Mucosa of stomach (tissue), 1 donor: ENCODE data around the gene CCER1.

ENCODE experiments used
- H3K27me3 ChIP-seq: one replicate; pipeline ENCODE4 v1.7.0; 2013; ENCODE audit warnings: mild to moderate bottlenecking, low read length; ENCODE audit not compliant: control insufficient read depth, insufficient read depth
- H3K36me3 ChIP-seq: one replicate; pipeline ENCODE4 v1.7.0; 2013; ENCODE audit warnings: low read length; ENCODE audit not compliant: control insufficient read depth, insufficient read depth
- H3K4me1 ChIP-seq: one replicate; pipeline ENCODE4 v1.7.0; 2013; ENCODE audit warnings: mild to moderate bottlenecking, low read length; ENCODE audit not compliant: control insufficient read depth, insufficient read depth
- H3K4me3 ChIP-seq: one replicate; pipeline ENCODE4 v1.7.0; 2013; ENCODE audit warnings: low read length
- H3K9ac ChIP-seq: one replicate; pipeline ENCODE4 v1.7.0; 2013; ENCODE audit warnings: mild to moderate bottlenecking, low read length, moderate library complexity
- H3K9me3 ChIP-seq: one replicate; pipeline ENCODE4 v1.7.0; 2013; ENCODE audit warnings: mild to moderate bottlenecking, low read length, moderate library complexity; ENCODE audit not compliant: control insufficient read depth
- donor health status: Pancreatic carcinoma.

Gene CCER1

GRCh38 chr12:90910958-90911357, 44.0 kb downstream of the CCER1 start:
- Histone ChIP-seq H3K4me3 (no peak overlapping the region), H3K27me3 (no peaks in the 10 kb centered on the region), H3K36me3 (no peaks in the 10 kb centered on the region), H3K9me3 (no peaks in the 10 kb centered on the region), H3K9ac (no peak overlapping the region), H3K4me1 (peaks cover under 1% of the 10 kb centered on the region)

- Histone ChIP-seq H3K27me3 (no peaks in the 10 kb centered on the region), H3K9me3 (no peaks in the 10 kb centered on the region), H3K4me3 (no peak overlapping the region), H3K4me1 (peaks cover 7% of the 10 kb centered on the region), H3K9ac (no peak overlapping the region), H3K36me3 (no peaks in the 10 kb centered on the region)
Measured at GRCh38 chr12:90909069-90909770, 45.8 kb downstream of the CCER1 start.

GRCh38 chr12:90908465-90908864, 46.5 kb downstream of the CCER1 start:
- H3K9me3 ChIP-seq: no peaks in the 10 kb centered on the region
- H3K36me3 ChIP-seq: no peaks in the 10 kb centered on the region
- no peaks in the 10 kb centered on the region for H3K27me3 ChIP-seq
- H3K4me3 ChIP-seq: no peak overlapping the region
- peaks cover 7% of the 10 kb centered on the region for H3K4me1 ChIP-seq
- H3K9ac ChIP-seq: no peak overlapping the region

- Histone ChIP-seq H3K4me1 (peaks cover 7% of the 10 kb centered on the region), H3K4me3 (no peak overlapping the region), H3K36me3 (no peaks in the 10 kb centered on the region), H3K27me3 (no peaks in the 10 kb centered on the region), H3K9ac (no peak overlapping the region), H3K9me3 (no peaks in the 10 kb centered on the region)
Measured at GRCh38 chr12:90905691-90906370, 49.1 kb downstream of the CCER1 start.

GRCh38 chr12:90902596-90902995, 52.4 kb downstream of the CCER1 start:
- no peaks in the 10 kb centered on the region for H3K36me3 ChIP-seq
- H3K9ac ChIP-seq: no peak overlapping the region
- no peaks in the 10 kb centered on the region for H3K27me3 ChIP-seq
- no peak overlapping the region for H3K4me3 ChIP-seq
- peaks cover 7% of the 10 kb centered on the region for H3K4me1 ChIP-seq
- H3K9me3 ChIP-seq: no peaks in the 10 kb centered on the region
